Thymus (tissue), 11 donors: Measurements from ENCODE around the gene ADA. TPM values are rescaled to one million over a fixed set of nuclear protein-coding genes. Genes with fewer than 3 reads are reported as not detected.

Experiments used
- DNase-seq, 9 donors: peaks; one replicate each; pipeline ENCODE4 v3.0.0-alpha.2; 2013; ENCODE audit warnings: low spot score in 9 of 9, low read depth in 6 of 9, missing footprints in 1 of 9
- H3K27ac ChIP-seq, 2 donors: one replicate each; pipeline ENCODE4 v1.5.1; 2013; ENCODE audit warnings: control low read depth in 1 of 2, low read depth in 1 of 2, low read length in 1 of 2, mild to moderate bottlenecking in 1 of 2, moderate library complexity in 1 of 2
- H3K27me3 ChIP-seq, 2 donors: one replicate each; pipeline ENCODE4 v1.5.1; 2013; ENCODE audit warnings: low read length in 1 of 2; ENCODE audit not compliant: control insufficient read depth in 2 of 2, insufficient read depth in 1 of 2
- H3K36me3 ChIP-seq, 2 donors: one replicate each; pipeline ENCODE4 v1.5.1; 2013; ENCODE audit warnings: low read length in 1 of 2, mild to moderate bottlenecking in 1 of 2, moderate library complexity in 1 of 2; ENCODE audit not compliant: control insufficient read depth in 2 of 2, insufficient read depth in 2 of 2
- H3K4me1 ChIP-seq, 2 donors: one replicate each; pipeline ENCODE4 v1.5.1; 2013; ENCODE audit warnings: low read length in 2 of 2; ENCODE audit not compliant: control insufficient read depth in 2 of 2, insufficient read depth in 2 of 2
- H3K4me3 ChIP-seq, 2 donors: one replicate each; pipeline ENCODE4 v1.5.1; 2013; ENCODE audit warnings: low read length in 2 of 2, control low read depth in 1 of 2, mild to moderate bottlenecking in 1 of 2
- H3K9me3 ChIP-seq, 2 donors: one replicate each; pipeline ENCODE4 v1.5.1; 2013; ENCODE audit warnings: low read length in 1 of 2, mild to moderate bottlenecking in 1 of 2; ENCODE audit not compliant: control insufficient read depth in 2 of 2, insufficient read depth in 1 of 2
- WGBS: extraction: QIAGEN DNeasy Blood & Tissue Kit; methylation state at CpG from one replicate; pipeline ENCODE4 v1.1.7; 2013; 5-methylcytosine and 5-hydroxymethylcytosine counted together
- polyA plus RNA-seq: library from polyadenylated mRNA; stranded (reverse); fragments of 200-250 nt; gene quantifications from one replicate; pipeline ENCODE4 v1.2.3, GENCODE V29; 2013
- total RNA-seq: library from RNA; stranded (reverse); fragments of 120-200 nt; gene quantifications from one replicate; pipeline ENCODE4 v1.2.4, GENCODE V29; 2013
- donor health status: healthy.

The ADA gene
- total and polyA plus RNA-seq, 2 donors: 61.1 to 296 TPM

- Histone ChIP-seq H3K4me1 (peaks cover 0 to 24% of the 10 kb centered on the region in 2 donors), H3K9me3 (no peaks in the 10 kb centered on the region), H3K36me3 (no peaks in the 10 kb centered on the region), H3K27ac (no peak overlapping the region), H3K4me3 (no peak overlapping the region), H3K27me3 (no peaks in the 10 kb centered on the region)
- 97% methylated on average over 9 of the region's 9 CpGs for WGBS
- no peak for DNase-seq
Observed at GRCh38 chr20:44580581-44581268, 70.8 kb downstream of the ADA start.

- no peak overlapping the region for H3K4me3 ChIP-seq
- no peaks in the 10 kb centered on the region for H3K27me3 ChIP-seq
- WGBS: 90% methylated on average over 8 of the region's 8 CpGs
- H3K27ac ChIP-seq: no peak overlapping the region
- no peaks in the 10 kb centered on the region for H3K36me3 ChIP-seq
- H3K4me1 ChIP-seq: peaks cover 0 to 16% of the 10 kb centered on the region in 2 donors
- no peaks in the 10 kb centered on the region for H3K9me3 ChIP-seq
- DNase-seq: no peak
Observed at GRCh38 chr20:44579313-44580081, 72.0 kb downstream of the ADA start.

- 19% methylated on average over 3 of the region's 3 CpGs for WGBS
- H3K27ac ChIP-seq: no peak overlapping the region
- peak in 1 of 9 donors; percentile 61 for DNase-seq
- no peaks in the 10 kb centered on the region for H3K9me3 ChIP-seq
- peaks cover 2 to 20% of the 10 kb centered on the region in 2 donors for H3K4me1 ChIP-seq
- no peak overlapping the region for H3K4me3 ChIP-seq
- H3K36me3 ChIP-seq: no peaks in the 10 kb centered on the region
- no peaks in the 10 kb centered on the region for H3K27me3 ChIP-seq
Observed at GRCh38 chr20:44576297-44576696, 75.2 kb downstream of the ADA start.

GRCh38 chr20:44574372-44574771 is 77.1 kb downstream of the ADA start:
- DNase-seq: no peak
- no peaks in the 10 kb centered on the region for H3K27me3 ChIP-seq
- H3K27ac ChIP-seq: no peak overlapping the region
- H3K9me3 ChIP-seq: no peaks in the 10 kb centered on the region
- H3K4me3 ChIP-seq: no peak overlapping the region
- no peaks in the 10 kb centered on the region for H3K36me3 ChIP-seq
- 98% methylated on average over 4 of the region's 4 CpGs for WGBS
- H3K4me1 ChIP-seq: peaks cover 2 to 17% of the 10 kb centered on the region in 2 donors

GRCh38 chr20:44573501-44573869 is 78.0 kb downstream of the ADA start:
- Histone ChIP-seq H3K27ac (no peak overlapping the region), H3K9me3 (no peaks in the 10 kb centered on the region), H3K4me1 (peaks cover 2 to 17% of the 10 kb centered on the region in 2 donors), H3K4me3 (no peak overlapping the region), H3K27me3 (no peaks in the 10 kb centered on the region), H3K36me3 (no peaks in the 10 kb centered on the region)
- 100% methylated on average over 2 of the region's 2 CpGs for WGBS
- DNase-seq: no peak

- Histone ChIP-seq H3K36me3 (no peaks in the 10 kb centered on the region), H3K4me3 (no peak overlapping the region), H3K27ac (peak overlapping the region; percentile 8 to 64), H3K9me3 (no peaks in the 10 kb centered on the region), H3K4me1 (peaks cover 2 to 17% of the 10 kb centered on the region in 2 donors), H3K27me3 (no peaks in the 10 kb centered on the region)
- DNase-seq: peak in 1 of 9 donors; percentile 34
- 68% methylated on average over 6 of the region's 6 CpGs for WGBS
Observed at GRCh38 chr20:44572551-44573500, 78.7 kb downstream of the ADA start.

GRCh38 chr20:44571362-44571988 is 80.0 kb downstream of the ADA start:
- 54% methylated on average over 6 of the region's 6 CpGs for WGBS
- H3K27ac ChIP-seq: peak overlapping the region in 1 of 2 donors; percentile 60
- H3K36me3 ChIP-seq: no peaks in the 10 kb centered on the region
- H3K4me3 ChIP-seq: no peak overlapping the region
- H3K9me3 ChIP-seq: no peaks in the 10 kb centered on the region
- peak in 5 of 9 donors; percentile 29 to 75 (median 44) for DNase-seq
- peaks cover 2 to 10% of the 10 kb centered on the region in 2 donors for H3K4me1 ChIP-seq
- no peaks in the 10 kb centered on the region for H3K27me3 ChIP-seq

- no peaks in the 10 kb centered on the region for H3K9me3 ChIP-seq
- no peaks in the 10 kb centered on the region for H3K36me3 ChIP-seq
- no peak overlapping the region for H3K27ac ChIP-seq
- no peak overlapping the region for H3K4me3 ChIP-seq
- peaks cover 2 to 9% of the 10 kb centered on the region in 2 donors for H3K4me1 ChIP-seq
- 100% methylated on average over 1 of the region's 1 CpG for WGBS
- no peak for DNase-seq
- no peaks in the 10 kb centered on the region for H3K27me3 ChIP-seq
Observed at GRCh38 chr20:44570367-44570766, 81.1 kb downstream of the ADA start.
